IMR-90 (cell line): ENCODE results near the gene GRIN2A. TPM values are rescaled to one million over a fixed set of nuclear protein-coding genes. Genes with fewer than 3 reads are reported as not detected.

Experiments
- ATAC-seq: fragments of 200-7000 bp; cut with Tn5 transposase; 2 replicates; pipeline ENCODE4 v1.9.1; 2020; ENCODE audit warnings: low read depth, mild to moderate bottlenecking, moderate library complexity
- BruUV-seq: library from RNA; stranded (reverse); fragments of 400-500 nt; replicated peaks from 2 replicates; lab custom pipeline; 2021; lab: Mats Ljungman, UMichigan
- CTCF ChIA-PET: fragments of 300-600 bp; formaldehyde crosslinking; extraction: SDS; loops from one replicate; lab custom pipeline; 2021; ENCODE audit warnings: antibody characterized with exemption; lab: Yijun Ruan, JAX
- POLR2A ChIA-PET: fragments of 300-600 bp; sonication (Branson Sonifier 250); formaldehyde crosslinking; loops from one replicate; lab custom pipeline; 2022; ENCODE audit warnings: antibody characterized with exemption; ENCODE audit not compliant: unreplicated experiment; lab: Charles Lee
- DNase-seq: peaks from one replicate; pipeline ENCODE4 v3.0.0; 2013
- H2AFZ ChIP-seq: replicated peaks from 2 replicates; pipeline ENCODE3; 2013; ENCODE audit warnings: low read length, mild to moderate bottlenecking; ENCODE audit not compliant: poor library complexity
- H2AK5ac ChIP-seq: 2 replicates; pipeline ENCODE4 v1.6.1; 2013; ENCODE audit warnings: low read depth, low read length, inconsistent platforms
- H2AK9ac ChIP-seq: replicated peaks from 2 replicates; pipeline ENCODE3; 2013; ENCODE audit warnings: mild to moderate bottlenecking, low read depth, low read length, moderate library complexity; ENCODE audit not compliant: poor library complexity
- H2BK120ac ChIP-seq: 2 replicates; pipeline ENCODE4 v1.6.1; 2013; ENCODE audit warnings: low read depth, low read length, inconsistent platforms
- H2BK15ac ChIP-seq: 3 replicates; pipeline ENCODE4 v1.6.1; 2013; ENCODE audit warnings: low read depth, low read length, inconsistent platforms
- H2BK20ac ChIP-seq: 2 replicates; pipeline ENCODE4 v1.6.1; 2013; ENCODE audit warnings: low read depth, mild to moderate bottlenecking, inconsistent platforms, low read length, moderate library complexity
- H2BK5ac ChIP-seq: 2 replicates; pipeline ENCODE4 v1.6.1; 2013; ENCODE audit warnings: mild to moderate bottlenecking, low read depth, low read length, inconsistent platforms; ENCODE audit not compliant: poor library complexity, severe bottlenecking
- H3K14ac ChIP-seq: replicated peaks from 2 replicates; pipeline ENCODE4 v1.6.1; 2013; ENCODE audit warnings: low read depth, low read length, inconsistent platforms
- H3K18ac ChIP-seq: 2 replicates; pipeline ENCODE4 v1.6.1; 2013; ENCODE audit warnings: low read depth, low read length, control low read depth
- H3K23ac ChIP-seq: 2 replicates; pipeline ENCODE4 v1.6.1; 2013; ENCODE audit warnings: low read depth, low read length, inconsistent platforms
- H3K27ac ChIP-seq: 2 replicates; pipeline ENCODE4 v1.5.1; 2013; ENCODE audit warnings: mild to moderate bottlenecking, control low read depth, low read length; ENCODE audit not compliant: insufficient read depth
- H3K27me3 ChIP-seq: 2 replicates; pipeline ENCODE4 v1.6.1; 2013; ENCODE audit warnings: low read length; ENCODE audit not compliant: control insufficient read depth, insufficient read depth
- H3K36me3 ChIP-seq: 2 replicates; pipeline ENCODE4 v1.6.1; 2013; ENCODE audit warnings: low read length, mixed read lengths; ENCODE audit not compliant: control insufficient read depth, insufficient read depth
- H3K4ac ChIP-seq: 2 replicates; pipeline ENCODE4 v1.6.1; 2013; ENCODE audit warnings: low read depth, low read length, inconsistent platforms
- H3K4me1 ChIP-seq: 2 replicates; pipeline ENCODE4 v1.6.1; 2013; ENCODE audit warnings: low read length, mixed read lengths; ENCODE audit not compliant: control insufficient read depth, insufficient read depth
- H3K4me2 ChIP-seq: 2 replicates; pipeline ENCODE4 v1.6.1; 2013; ENCODE audit warnings: low read depth, mild to moderate bottlenecking, control low read depth, low read length, moderate library complexity
- H3K4me3 ChIP-seq: 2 replicates; pipeline ENCODE4 v1.5.1; 2013; ENCODE audit warnings: low read depth, mild to moderate bottlenecking, control low read depth, low read length, moderate library complexity; ENCODE audit not compliant: insufficient read depth
- H3K56ac ChIP-seq: 2 replicates; pipeline ENCODE4 v1.6.1; 2013; ENCODE audit warnings: low read length, inconsistent platforms; ENCODE audit not compliant: insufficient read depth; ENCODE audit errors: extremely low read depth
- H3K79me1 ChIP-seq, 2 experiments: 2 replicates each; pipeline ENCODE4 v1.6.1; 2013; ENCODE audit warnings: low read length in 2 of 2, inconsistent platforms in 1 of 2, low read depth in 1 of 2
- H3K9ac ChIP-seq: 2 replicates; pipeline ENCODE4 v1.6.1; 2013; ENCODE audit warnings: low read depth, low read length, control low read depth
- H3K9me1 ChIP-seq: 2 replicates; pipeline ENCODE4 v1.6.1; 2013; ENCODE audit warnings: low read length, inconsistent platforms; ENCODE audit not compliant: insufficient read depth
- H3K9me3 ChIP-seq: 2 replicates; pipeline ENCODE4 v1.6.1; 2013; ENCODE audit warnings: low read length; ENCODE audit not compliant: control insufficient read depth, insufficient read depth
- H4K20me1 ChIP-seq: 2 replicates; pipeline ENCODE4 v1.6.1; 2013; ENCODE audit warnings: low read length, inconsistent platforms; ENCODE audit not compliant: insufficient read depth
- H4K5ac ChIP-seq: 2 replicates; pipeline ENCODE4 v1.6.1; 2013; ENCODE audit warnings: mild to moderate bottlenecking, low read depth, low read length, control low read depth
- H4K8ac ChIP-seq, 2 experiments: 2 replicates each; pipeline ENCODE4 v1.6.1; 2013; ENCODE audit warnings: low read depth in 2 of 2, low read length in 2 of 2, control low read depth in 1 of 2, inconsistent platforms in 1 of 2
- H4K91ac ChIP-seq: 2 replicates; pipeline ENCODE4 v1.6.1; 2013; ENCODE audit warnings: low read depth, low read length, inconsistent platforms; ENCODE audit not compliant: insufficient read depth
- BHLHE40 ChIP-seq: fragments of 150-350 bp; IDR thresholded peaks from 2 replicates; pipeline ENCODE4 v1.6.1; 2016; ENCODE audit warnings: mild to moderate bottlenecking, low read depth, low read length
- CTCF ChIP-seq: conservative IDR thresholded peaks from 2 replicates; pipeline ENCODE4 v1.5.1; 2012; ENCODE audit warnings: mild to moderate bottlenecking, low read depth, low read length, improper control_type of control experiment
- ELK1 ChIP-seq: fragments of 150-350 bp; IDR thresholded peaks from 2 replicates; pipeline ENCODE4 v1.6.1; 2016; ENCODE audit warnings: low read depth, mild to moderate bottlenecking, low read length, moderate library complexity, borderline replicate concordance
- POLR2A ChIP-seq: IDR thresholded peaks from 2 replicates; pipeline ENCODE4 v1.6.1; 2012; ENCODE audit warnings: mild to moderate bottlenecking, low read depth, low read length
- RAD21 ChIP-seq: IDR thresholded peaks from 2 replicates; pipeline ENCODE4 v1.6.1; 2012; ENCODE audit warnings: low read length, improper control_type of control experiment
- RFX5 ChIP-seq: IDR thresholded peaks from 2 replicates; pipeline ENCODE4 v1.8.0; 2012; ENCODE audit warnings: low read depth, mild to moderate bottlenecking, low read length, moderate library complexity
- dilution Hi-C: fragments of 300-500 bp; cut with HindIII; formaldehyde crosslinking; loops from one replicate; pipeline ENCODE4 v1.14.3; 2018; ENCODE audit warnings: low sequenced_read_pairs; ENCODE audit not compliant: unreplicated experiment
- in situ Hi-C: fragments of 300-500 bp; cut with MboI; formaldehyde crosslinking; loops from 3 replicates; pipeline ENCODE4 v1.14.3; 2019; ENCODE audit warnings: low sequenced_read_pairs, inconsistent platforms, mixed read lengths
- intact Hi-C: fragments of 100-400 bp; cut with micrococcal nuclease; formaldehyde crosslinking; loops from 2 replicates; pipeline ENCODE4 v1.10.0; 2022
- polyA plus RNA-seq, 3 experiments: library from polyadenylated mRNA; depleted of rRNA; stranded (reverse); fragments of >200 nt; gene quantifications; 2 replicates each; pipeline ENCODE4 v1.2.3, GENCODE V29; 2012; ENCODE audit warnings: low replicate concordance in 1 of 3
- total RNA-seq: library from RNA; depleted of rRNA; stranded (reverse); fragments of >200 nt; gene quantifications from 2 replicates; pipeline ENCODE4 v1.2.3, GENCODE V29; 2012

GRIN2A gene
- total and polyA plus RNA-seq, 2 of the 4 experiments (the other 2 are of a cell fraction): under 0.01 TPM; not detected in 1

- no peak overlapping the region for H2BK15ac ChIP-seq
- H3K36me3 ChIP-seq: no peaks in the 10 kb centered on the region
- CTCF ChIA-PET: no interaction called here
- no peak overlapping the region for H3K18ac ChIP-seq
- ATAC-seq (no peak), DNase-seq (no peak)
- intact Hi-C loops (no loop called here), in situ Hi-C loops (no loop called here), dilution Hi-C loops (no loop called here)
- H3K56ac ChIP-seq: no peak overlapping the region
- H3K9ac ChIP-seq: no peak overlapping the region
- no peak overlapping the region for H4K91ac ChIP-seq
- H3K4me3 ChIP-seq: no peak overlapping the region
- no peak overlapping the region for H3K4me2 ChIP-seq
- H3K79me1 ChIP-seq: no peaks in the 10 kb centered on the region
- no peak for TF ChIP-seq CTCF
- TF ChIP-seq POLR2A: no peak
- TF ChIP-seq BHLHE40: no peak
- TF ChIP-seq RAD21: no peak
- TF ChIP-seq ELK1: no peak
- no peak for TF ChIP-seq RFX5
- H3K9me3 ChIP-seq: peaks cover 3% of the 10 kb centered on the region
- H3K4me1 ChIP-seq: no peaks in the 10 kb centered on the region
- H4K20me1 ChIP-seq: no peaks in the 10 kb centered on the region
- no peak overlapping the region for H3K27ac ChIP-seq
- no peak overlapping the region for H3K14ac ChIP-seq
- no peak overlapping the region for H4K8ac ChIP-seq
- BruUV-seq: no TSS peak
- H3K27me3 ChIP-seq: no peaks in the 10 kb centered on the region
- H3K23ac ChIP-seq: no peak overlapping the region
- H2BK5ac ChIP-seq: no peak overlapping the region
- H2BK120ac ChIP-seq: no peak overlapping the region
- no peak overlapping the region for H2AK5ac ChIP-seq
- no peak overlapping the region for H2AK9ac ChIP-seq
- H3K4ac ChIP-seq: no peak overlapping the region
- no peak overlapping the region for H2BK20ac ChIP-seq
- H4K5ac ChIP-seq: no peak overlapping the region
- H3K9me1 ChIP-seq: no peaks in the 10 kb centered on the region
- POLR2A ChIA-PET: no interaction called here
- no peak overlapping the region for H2AFZ ChIP-seq
Observed at GRCh38 chr16:9723136-9723535, 459.1 kb downstream of the GRIN2A start.
